HTR-8/SVneo (cell line): ENCODE results near the gene AGPAT2.

Source experiments
- DNase-seq: peaks from one replicate; pipeline ENCODE4 v3.0.0; 2011; ENCODE audit warnings: low spot score, mixed read lengths; ENCODE audit not compliant: insufficient read length
- FAIRE-seq: peaks from 2 replicates; lab custom pipeline; 2011; peaks lifted over from hg19 to GRCh38; lab: Jason Lieb, UNC

AGPAT2 gene

DNA sequence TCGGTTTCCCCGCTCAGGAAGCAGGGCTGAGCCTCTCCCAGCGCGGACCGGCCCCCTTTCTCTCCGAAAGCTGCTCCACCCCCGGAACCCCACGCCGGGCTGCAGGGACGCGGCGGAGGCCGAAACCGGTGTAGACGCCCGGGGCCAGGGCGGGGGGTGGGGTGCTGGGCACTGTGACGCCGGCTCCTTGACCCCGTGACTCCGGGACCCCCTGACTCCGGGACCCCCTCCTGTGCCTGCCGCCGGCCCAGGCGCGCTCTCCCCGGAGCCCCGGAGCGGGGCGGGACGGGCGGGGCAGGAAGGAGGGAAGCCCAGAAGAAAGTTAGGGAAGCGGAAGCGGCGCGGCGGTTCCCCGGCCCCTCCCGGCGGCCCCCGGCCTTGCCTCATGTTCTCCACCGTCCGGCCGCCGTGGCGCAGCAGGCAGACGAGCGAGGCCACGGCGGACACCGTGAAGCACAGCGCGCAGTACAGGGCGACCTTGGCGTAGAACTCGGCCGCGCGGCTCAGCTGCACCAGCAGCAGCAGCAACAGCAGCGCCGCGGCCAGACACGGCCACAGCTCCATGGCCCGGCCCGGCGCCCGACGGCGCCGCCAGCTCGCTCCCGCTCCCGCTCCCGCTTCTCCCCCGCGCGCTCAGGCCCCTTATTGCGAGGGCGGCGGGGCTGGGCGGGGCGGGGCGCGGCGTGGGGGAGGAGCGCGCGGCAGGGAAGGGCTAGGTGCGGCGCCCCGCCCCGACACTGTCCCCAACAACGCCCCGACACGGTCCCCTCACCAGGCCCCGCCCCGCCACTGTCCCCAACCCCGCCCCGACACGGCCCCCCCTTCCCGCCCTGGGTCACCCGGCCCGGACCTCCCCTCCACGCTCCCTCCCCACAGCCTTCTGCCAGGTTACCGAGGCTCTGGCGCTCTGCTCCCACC is at the start of gene AGPAT2:
AGPAT2 (minus strand) TSS at position 664 of the 918 bp plus-strand sequence; CDS start at position 564, 100 bp downstream.
- DNase-seq, result peak; percentile 62

DNA sequence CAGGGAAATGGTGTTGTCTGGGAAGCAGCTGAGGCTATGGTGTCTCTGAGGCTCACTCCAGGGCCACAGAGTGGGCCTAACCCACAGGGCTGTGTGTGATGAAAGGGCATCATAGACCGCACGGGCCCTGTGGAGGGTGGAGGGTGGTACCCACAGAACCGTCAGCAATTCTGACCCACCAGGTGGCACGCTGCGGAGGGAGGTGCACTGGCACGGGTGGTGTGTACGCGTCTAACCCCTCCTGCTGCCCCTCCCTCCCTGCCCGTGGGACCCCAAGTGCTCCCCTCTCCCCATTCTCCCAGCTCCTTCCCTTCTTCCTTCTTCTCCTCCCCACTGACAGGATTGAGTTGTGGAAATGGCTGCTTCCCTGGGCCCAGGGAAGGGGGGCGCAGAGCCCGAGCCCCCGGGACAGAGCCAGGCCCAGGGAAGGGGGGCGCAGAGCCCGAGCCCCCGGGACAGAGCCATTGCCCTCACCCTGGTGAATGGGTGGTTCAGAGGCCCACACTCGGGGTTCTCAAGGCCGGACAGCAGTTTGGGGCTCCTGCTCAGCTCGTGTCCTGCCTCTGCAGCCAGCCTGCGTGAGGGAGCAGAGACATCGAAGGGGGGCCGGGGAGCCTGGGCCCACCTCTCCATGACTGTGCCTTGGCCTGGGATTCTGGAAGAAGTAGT is 48.7 kb upstream of the AGPAT2 start:
- FAIRE-seq, result no peak
- no peak for DNase-seq

More for the DNA sequence above, at the start of gene AGPAT2:
- FAIRE-seq, result peak; percentile 63

DNA sequence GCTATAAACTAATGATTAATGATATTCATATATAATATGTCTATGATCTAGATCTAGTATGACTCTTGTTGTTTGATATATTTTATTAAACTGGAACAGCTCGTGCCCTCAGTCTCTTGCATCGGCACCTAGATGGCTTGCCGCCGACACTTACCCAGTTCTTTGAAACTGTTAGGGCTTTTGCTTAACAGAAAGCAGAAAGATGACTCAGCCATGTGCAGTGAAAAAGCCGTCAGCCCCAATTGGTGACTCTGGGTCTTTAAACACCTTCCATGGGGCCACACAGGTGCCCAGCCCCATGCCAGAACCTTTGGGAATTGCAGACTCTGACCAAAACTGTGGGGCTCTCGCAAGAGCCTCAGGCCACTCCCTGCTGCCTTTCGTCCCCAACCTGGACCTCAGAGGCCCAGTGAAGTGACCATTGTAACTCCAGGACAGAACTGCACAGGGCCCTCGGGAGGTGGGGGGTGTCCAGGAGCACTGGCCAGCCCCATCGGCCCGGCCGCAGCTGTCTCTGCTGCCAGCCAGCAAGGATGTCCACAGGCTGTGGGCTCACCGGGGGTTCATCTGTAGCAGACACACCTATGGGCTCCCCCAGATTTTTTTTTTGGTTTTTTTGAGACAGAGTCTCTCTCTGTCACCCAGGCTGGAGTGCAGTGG is 47.7 kb upstream of the AGPAT2 start:
- DNase-seq, result no peak
- FAIRE-seq, result no peak

DNA sequence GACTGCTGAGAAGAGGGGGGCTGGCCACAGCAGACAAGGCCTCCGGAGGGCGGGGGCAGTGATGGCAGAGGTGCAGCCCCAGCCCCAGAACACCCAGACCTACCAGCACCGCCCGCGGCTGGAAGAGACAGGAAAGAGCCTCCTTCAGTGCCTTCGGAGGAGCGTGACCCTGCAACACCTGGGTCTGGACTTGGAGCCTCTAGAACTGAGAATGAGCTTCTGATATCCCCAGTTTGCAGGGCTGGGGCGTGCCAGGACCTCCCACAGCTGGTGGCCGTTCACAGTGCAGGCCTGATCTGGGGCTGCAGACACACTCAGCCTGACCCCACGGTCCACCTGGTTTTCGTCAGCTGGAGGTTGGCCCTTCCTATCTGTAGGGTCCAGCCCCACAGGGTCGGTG is 46.4 kb upstream of the AGPAT2 start:
- no peak for FAIRE-seq
- DNase-seq, result no peak

DNA sequence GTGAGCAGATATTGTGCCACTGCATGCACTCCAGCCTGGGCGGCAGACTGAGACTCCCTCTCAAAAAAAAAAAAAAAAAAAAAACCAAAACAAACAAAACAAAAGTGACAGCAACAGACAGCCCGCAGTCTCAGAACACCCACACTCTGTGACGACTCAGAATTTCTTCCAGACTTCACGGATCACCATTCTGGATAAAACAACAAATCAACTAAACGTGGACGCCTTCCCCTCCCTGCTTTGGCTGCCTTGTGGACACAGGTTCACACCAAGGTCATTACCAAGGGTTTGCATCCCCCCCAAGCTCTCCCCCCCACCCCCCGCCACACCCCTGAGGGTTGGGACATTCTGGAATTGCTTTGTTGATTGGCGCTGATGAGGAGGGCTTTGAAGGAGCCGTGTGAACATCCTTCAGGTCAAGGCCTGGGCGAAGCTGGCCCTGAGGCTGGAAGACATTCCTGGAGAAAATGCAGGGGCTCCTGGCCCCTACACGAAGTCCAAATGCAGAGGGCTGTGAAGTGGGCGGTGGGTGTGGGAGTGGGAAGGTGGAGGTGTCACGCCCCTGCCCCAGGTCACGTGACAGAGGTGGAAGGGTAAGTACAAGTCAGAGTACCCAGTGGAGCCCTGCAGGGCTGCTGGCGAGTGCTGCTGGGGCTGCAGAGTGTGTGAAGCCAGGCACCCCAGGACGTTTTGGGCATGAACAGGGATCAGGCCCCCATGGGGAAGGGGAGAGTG is 45.4 kb upstream of the AGPAT2 start:
- DNase-seq (no peak), FAIRE-seq (no peak)

DNA sequence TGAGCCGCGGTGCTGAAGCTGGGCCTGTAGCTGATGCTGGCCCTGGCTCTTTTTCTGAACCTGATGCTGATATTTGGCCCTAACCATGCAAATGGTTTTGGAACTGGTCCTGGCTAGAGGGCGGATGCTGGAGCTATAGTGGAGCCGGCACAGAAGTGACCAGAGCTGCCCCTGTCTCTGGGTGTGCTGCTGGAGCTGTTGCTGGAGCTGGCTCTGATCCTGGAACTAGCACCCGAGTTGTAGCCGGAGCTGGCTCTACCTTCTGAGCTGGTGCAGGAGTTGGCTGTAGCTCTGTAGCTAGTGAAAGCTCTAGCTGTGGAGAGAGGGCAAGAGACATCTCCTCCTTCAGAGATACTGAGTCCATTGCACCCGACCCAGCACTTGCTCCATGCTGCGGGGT is 42.7 kb upstream of the AGPAT2 start:
- DNase-seq (no peak), FAIRE-seq (no peak)

DNA sequence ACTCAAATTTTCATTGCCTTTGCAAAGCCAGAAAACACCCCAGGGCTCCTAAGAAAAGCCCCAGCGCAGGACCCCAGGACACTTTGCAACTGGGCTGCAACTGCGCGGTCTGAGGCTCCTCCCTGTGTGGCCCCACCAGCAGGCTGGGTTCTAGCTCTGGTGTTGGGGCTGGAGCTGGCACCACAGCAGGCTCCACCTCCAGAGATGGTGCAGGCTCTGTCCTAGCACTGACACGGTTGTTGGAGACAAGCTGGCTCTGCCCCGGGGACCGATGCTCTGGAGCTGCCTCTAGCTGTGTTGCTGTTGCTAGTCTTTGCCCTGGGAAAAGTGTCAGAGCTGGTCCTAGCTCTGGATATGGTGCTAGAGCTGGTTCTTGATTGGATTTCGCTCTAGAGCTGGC is 41.9 kb upstream of the AGPAT2 start:
- DNase-seq (no peak), FAIRE-seq (no peak)

DNA sequence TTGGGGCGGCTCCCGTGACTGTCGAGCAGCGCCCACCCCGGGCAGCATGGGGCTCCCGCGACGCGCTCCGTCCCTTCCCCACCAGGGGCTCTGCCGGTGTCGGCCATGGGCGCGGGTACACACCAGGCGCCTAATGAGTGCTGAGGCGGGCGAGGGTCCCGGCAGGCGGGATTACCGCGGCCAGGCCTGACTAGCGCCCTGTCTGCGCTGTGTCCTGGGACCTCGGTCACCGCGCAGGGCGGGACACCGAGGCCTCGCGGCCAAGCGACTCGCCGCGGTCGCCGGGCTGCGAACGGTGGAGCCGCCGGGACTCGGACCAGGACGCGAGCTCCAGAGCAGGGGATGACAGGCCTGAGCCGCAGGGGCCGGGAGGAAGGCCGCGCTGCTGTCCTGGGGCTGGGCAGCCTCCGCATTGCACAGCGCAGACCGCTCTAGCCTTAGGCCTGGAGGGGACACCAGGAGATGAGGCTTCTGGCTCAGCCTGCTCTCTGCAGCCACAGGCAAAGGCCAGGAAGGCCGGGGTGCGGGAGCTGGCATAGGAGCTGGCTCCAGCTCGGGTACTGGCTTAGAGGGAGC is 41.4 kb upstream of the AGPAT2 start:
- DNase-seq (no peak), FAIRE-seq (no peak)

DNA sequence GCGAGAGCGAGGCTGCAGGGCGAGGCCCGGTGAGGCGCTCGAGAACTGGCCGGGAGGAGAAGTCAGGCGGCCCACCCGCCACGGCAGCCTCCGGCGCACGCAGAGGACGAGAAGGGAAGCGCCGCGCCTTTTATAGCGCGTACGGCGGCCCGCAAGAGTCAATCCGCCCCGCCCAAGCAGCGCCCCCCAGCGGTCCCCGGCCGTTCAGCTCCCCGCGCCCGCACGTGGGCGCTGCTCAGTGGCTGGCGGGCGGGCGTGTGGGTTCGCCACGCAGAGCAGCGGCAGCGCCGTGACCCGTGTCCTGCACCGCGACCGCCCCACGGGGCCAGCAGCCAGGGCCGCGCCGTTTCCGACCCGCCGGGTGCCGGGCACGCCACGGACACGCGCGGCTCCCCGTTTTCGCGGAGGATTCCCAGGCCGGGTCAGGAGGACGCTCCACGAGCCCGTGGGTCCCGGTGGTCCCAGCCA is 40.9 kb upstream of the AGPAT2 start:
- DNase-seq, result peak; percentile 75
- FAIRE-seq, result peak; percentile 13

DNA sequence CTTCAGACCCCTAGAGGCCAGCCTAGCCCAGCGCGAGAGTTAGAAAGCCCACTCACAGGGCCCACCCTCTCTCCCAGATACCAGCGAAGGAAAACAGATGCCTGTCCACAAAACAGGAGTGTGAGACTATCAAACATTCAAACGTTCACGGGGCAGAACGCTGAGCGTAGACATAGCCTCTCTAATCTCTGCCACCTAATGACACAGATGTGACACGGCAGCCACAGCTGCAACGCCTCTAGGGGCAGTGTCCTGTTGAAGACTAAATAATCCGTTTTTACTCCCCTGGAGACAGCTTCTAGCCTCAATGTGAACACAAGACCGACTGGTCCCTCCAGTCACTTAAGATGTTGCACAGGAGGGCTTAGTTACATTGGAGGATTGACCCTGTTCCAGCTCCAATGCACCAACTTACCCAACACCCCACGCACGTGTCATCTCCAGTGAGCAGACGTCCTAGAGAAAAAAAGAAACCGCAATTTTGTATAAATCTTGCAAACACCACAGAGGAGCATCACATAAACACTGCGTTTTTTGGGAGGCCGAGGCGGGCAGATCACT is 39.5 kb upstream of the AGPAT2 start:
- no peak for FAIRE-seq
- DNase-seq, result no peak

DNA sequence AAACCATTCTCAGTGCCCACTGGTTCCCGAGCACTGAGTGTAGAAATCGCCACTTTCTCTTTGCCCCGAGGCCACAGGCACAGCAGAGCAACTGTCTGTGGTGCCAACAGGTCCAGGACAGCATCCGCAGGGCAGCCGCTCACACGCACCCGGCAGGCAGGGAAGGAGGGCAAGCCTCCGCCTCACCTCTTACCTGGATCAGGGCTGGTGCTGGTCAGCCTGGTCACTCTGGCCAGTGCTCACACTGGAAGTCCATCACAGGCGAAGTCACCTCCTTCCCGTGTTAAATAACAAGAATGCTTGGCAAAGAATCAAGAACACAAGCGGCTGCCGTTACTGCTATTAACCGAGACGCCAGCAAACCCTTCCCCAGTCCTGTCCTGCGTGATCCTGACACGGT is 38.9 kb upstream of the AGPAT2 start:
- no peak for DNase-seq
- no peak for FAIRE-seq

DNA sequence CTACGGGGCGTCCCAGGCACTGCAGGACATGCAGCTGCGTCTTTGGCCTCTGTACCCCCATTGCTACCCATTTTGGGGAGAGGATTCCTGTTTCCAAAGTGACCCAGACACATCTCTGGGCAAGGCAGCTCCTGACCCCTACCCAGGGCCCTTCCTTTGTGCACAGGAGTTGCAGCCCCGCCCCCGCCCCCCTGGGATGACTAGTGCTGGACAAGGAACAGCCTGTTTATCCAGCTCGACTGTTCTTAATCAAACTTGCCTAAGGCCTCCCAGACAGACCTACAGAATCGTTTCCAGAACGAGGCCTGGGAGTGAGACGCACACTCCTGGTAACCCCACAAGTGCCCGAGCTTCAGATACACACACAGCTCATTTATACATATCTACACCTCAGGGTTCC is 38.4 kb upstream of the AGPAT2 start:
- FAIRE-seq, result no peak
- no peak for DNase-seq

DNA sequence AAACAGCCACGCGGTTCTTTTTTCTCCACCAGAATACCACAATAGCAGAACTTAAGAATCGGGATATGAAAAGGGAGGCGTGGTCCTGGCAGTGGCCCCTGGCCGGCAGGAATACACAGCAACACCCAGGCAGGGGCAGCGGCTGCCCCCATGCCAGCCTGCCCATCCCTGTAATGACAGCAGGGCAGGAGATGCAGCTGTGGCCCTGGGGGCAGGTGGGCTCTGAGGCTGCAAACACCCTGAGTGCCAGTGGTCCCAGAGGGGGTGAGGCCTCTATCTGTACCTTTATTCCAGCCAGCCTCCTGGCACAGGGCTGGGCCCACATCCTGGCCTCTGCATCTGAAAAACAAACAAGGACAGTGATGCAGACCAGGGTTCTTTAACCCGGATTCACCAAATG is 37.5 kb upstream of the AGPAT2 start:
- FAIRE-seq (no peak), DNase-seq (no peak)

DNA sequence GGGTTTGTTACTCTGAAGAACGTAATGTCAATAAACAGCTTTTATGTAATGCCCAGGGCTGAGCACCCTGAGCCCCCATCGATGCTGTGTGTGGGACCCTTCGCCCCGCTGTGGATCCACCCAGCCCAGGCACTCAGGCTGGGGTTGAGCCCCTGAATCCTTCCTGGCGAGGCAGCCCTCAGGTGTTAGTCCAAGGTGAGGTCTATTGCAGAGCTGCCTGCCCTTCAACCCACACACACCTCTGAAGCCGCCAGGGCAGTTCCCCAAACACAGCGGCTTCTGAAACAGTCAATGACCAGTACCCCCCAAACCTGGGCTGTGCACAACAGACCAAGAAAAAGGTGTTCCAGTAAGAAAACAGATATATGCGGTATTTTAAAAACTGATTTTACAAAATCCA is 36.7 kb upstream of the AGPAT2 start:
- FAIRE-seq, result no peak
- no peak for DNase-seq

DNA sequence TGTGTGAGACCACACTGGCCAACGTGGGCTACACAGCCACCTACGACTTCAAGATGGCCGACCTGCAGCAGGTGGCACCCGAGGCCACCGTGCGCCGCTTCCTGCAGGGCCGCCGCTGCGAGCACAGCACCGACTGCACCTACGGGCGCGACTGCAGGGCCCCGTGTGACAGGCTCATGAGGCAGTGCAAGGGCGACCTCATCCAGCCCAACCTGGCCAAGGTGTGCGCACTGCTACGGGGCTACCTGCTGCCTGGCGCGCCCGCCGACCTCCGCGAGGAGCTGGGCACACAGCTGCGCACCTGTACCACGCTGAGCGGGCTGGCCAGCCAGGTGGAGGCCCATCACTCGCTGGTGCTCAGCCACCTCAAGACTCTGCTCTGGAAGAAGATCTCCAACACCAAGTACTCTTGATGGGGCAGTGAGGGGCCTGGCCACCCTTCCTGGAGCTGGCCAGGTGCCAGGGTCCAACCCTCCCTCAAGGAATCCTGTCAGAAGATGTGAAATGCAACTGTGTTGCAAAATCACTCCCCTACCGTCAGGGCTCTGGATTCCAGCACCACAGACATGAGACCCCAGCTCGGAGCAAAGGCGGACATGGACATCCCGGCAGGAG is 36.2 kb upstream of the AGPAT2 start:
- no peak for FAIRE-seq
- no peak for DNase-seq

DNA sequence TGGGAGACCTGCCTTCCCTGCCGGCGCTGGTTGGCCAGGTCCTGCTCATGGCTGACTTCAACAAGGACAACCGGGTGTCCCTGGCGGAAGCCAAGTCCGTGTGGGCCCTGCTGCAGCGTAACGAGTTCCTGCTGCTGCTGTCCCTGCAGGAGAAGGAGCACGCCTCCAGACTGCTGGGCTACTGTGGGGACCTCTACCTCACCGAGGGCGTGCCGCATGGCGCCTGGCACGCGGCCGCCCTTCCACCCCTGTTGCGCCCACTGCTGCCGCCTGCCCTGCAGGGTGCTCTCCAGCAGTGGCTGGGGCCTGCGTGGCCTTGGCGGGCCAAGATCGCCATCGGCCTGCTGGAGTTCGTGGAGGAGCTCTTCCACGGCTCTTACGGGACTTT is 35.7 kb upstream of the AGPAT2 start:
- FAIRE-seq (no peak), DNase-seq (no peak)

DNA sequence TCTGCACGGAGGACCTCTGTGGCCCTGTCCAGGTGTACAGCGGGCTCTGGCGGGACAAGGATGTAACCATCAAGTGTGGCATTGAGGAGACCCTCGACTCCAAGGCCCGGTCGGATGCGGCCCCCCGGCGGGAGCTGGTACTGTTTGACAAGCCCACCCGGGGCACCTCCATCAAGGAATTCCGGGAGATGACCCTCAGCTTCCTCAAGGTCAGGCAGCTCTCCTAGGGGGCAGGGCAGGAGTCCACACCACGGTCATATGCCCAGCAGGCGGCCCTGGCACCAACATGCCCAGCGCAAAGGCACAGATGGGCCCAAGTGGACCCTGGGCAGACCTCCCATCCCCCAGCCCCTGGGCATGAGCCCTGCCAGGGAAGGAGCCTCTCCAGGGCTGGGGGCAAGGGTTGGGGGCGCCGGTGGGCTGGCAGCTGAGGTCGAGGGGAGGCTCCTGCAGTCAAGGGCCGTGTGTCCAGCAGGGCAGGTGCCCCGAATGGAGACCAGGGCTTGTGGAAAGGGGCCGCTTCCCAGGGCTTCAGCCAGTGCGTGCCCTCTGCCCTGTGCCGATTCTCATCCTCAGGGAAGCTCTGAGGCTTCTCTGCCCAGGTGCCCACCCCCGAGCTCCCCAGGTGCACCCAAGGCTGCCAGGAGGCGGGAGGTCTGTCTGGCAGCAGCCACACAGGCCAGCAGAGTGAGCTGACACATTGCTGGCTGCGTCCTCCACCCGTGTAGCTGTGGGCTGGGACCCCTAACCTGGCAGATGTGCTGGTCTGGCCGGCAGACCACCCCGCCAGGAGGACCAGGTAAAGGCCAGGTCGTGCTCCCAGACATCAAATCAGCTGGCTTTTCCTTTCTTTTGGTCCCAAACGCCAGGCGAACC is 35.1 kb upstream of the AGPAT2 start:
- DNase-seq (no peak), FAIRE-seq (no peak)

DNA sequence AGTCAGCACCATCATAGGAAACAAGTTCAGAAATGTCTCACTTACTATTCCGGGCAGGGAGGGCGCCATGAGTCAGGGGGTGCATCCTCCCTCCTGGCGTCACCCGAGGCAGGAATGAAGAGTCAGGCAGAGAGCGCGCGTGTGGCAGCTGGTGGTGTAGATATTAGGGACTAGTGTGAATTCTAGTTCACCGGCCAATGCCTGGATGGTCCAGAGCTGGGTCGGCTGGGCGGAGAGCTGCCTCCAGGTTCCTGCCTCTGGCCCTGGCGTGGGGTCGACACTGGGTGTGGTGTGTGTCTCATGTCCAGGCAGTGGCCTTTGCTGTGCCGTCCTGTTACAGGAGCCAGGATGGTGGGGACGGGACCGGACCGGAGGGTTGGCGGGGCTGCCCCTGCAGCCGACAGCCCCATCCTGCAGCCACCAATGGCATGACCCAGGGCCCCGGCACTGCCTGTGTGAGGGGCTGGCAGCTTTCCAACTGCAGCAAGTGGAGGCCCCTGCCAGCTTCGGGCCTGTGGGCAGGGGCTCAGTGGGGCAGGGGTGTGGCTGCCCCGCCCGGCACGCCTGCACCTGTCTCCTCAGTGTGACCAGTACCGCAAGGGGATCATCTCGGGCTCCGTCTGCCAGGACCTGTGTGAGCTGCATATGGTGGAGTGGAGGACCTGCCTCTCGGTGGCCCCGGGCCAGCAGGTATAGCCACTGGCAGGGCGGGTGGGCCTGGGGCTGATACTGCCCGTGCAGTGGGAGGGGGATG is 34.3 kb upstream of the AGPAT2 start:
- no peak for FAIRE-seq
- no peak for DNase-seq
